ENCODE results near the gene GPR89B.
"Not testable (repeated sequence)": the region's sequence is repeated elsewhere in the genome, so short reads cannot be mapped to it uniquely, and the experiment has no call there.

The GPR89B gene

DNA sequence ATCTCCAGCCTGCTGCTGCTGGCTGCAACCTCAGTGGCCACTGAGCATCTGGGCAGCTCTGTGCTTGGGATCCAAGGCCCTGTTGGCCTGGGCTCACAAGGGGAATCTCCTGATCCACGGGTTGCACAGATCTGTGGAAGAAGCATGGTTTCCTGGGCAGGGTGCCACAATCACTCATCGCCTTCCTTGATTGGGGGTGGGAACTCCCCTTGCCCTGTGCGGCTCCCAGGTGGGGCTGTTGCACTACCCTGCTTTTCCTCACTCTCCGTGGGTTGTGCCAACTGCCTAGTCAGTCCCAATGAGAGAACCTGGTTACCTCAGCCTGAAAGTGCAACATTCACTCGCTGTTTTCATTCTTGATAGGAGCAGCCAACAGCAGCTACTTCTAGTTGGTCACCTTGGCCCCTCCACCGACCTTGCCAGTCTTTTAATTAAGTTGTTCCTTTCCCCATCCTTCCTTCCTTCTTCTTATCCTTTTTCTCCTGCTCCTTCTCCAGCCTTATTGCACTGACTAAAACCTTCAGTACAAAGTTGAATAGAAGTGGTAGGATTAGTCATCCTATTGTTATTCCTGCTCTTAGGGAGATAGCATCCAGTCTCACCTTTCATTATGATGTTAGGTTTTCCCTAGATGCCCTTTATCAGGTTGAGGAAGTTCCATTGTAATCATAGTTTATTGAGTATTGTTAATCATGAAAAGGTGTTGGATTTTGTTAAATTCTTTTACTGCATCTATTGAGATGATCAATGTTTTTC lies 50.9 kb downstream of the GPR89B start:
- H3K4me3 ChIP-seq (ENCODE audit: low read depth, low read length); DNase-seq (ENCODE audit: low read depth): not testable (repeated sequence)

DNA sequence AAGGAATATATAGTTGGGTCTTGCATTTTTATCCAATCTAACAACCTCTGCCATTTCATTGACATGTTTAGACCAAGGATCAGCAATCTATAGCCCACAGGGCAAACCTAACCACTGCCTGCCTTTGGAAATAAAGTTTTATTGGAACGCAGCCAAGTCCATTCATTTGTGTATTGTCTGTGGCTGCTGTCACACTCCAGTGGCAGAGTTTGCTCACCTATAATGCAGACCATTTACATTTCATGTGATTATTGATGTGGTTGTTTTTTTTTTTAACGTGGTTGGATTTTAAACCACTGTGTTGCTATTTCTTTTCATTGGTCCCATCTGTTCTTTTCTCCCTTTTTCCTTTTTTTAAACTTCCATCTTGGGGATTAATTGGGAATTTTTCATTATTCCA lies 57.2 kb downstream of the GPR89B start:
- not testable (repeated sequence) for H3K4me3 ChIP-seq (ENCODE audit: low read depth, low read length); DNase-seq (ENCODE audit: low read depth)

DNA sequence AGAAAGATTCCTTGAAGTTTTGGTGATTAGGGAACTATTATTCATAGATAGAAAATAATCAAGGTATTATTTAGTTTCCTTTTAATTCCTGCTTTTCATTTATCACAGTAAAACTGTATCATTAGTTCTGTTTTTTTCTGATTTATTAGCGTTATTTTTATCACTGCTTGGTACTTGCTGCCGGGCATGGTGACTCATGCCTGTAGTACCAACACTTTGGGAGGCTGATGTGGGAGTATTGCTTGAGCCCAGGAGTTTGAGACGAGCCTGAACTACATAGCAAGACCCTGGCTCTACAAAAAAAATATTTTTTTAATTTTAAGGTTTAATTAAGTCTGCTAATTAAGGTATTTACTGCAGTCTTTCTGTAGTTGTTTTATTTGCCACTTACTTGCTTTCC lies 59.7 kb downstream of the GPR89B start:
- H3K4me3 ChIP-seq (ENCODE audit: low read depth, low read length); DNase-seq (ENCODE audit: low read depth): not testable (repeated sequence)

DNA sequence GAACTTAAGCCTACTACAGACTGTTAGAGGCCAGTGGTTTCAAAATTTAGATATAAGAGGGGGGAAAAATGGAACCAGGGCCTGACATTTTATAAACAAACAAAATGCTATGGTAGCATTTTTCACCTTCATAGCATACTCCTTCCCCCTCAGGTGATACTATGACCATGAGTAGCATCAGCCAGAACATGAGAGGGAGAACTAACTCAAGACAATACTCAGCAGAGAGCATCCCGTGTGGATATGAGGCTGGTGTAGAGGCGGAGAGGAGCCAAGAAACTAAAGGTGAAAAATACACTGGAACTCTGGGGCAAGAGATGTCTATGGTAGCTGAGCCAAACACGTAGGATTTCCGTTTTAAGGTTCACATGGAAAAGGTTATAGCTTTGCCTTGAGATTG lies 64.7 kb downstream of the GPR89B start:
- not testable (repeated sequence) for DNase-seq (ENCODE audit: low read depth); H3K4me3 ChIP-seq (ENCODE audit: low read depth, low read length)

DNA sequence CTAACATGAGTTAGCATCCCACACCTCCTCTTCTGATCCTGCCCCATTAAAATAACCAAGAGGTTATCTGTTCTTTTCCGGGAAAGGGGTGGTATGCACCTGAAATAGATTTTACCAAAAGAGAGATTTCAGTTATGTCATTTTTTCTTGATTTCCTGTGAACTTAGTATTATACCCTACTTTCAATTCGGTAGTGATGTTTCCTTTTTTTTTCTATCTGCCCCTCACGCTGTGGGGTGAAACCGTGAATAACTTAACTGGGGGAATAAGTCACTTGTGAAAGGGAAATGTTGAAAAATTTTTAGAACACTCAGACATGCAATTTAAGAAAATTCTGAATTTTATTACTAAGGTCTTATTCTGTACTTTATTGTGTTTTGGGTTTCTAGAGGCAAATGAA lies 65.2 kb downstream of the GPR89B start:
- not testable (repeated sequence) for H3K4me3 ChIP-seq (ENCODE audit: low read depth, low read length); DNase-seq (ENCODE audit: low read depth)

DNA sequence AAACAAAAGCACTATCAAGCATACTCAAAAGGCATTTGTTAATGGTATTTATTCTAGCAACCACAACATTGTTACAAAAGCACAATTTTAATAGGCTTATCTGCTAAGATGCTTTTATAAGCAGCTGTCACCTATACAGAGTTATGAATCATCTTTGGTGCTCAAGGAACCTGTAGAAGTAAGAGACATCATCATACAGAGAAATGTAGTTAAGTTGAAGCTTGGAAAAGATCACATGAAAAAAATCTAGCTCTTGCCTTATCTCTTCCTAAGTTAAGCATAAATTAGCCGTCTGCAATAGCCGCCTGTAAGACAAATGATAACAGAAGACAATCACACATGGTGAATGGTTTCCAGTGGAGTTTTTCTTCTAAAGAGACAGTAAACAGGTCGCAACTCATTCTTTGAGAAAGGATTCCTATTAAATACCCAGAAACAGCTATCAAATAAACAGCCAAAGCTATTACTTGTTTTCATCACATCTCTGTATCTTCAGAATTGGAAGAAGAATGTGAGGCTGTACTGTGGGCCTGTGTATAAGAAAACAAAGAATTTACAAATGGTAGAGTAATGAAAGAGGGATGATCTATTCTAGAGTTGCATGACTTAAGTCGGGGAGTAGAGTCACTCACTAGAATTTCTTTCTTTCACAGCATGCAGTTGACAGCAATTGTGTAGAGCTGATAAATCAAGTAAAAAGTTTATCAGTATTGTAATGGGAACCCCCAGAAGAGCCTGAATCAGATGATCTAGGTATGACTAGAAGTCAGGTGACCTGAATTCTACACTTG lies 65.8 kb downstream of the GPR89B start:
- DNase-seq (ENCODE audit: low read depth); H3K4me3 ChIP-seq (ENCODE audit: low read depth, low read length): not testable (repeated sequence)

DNA sequence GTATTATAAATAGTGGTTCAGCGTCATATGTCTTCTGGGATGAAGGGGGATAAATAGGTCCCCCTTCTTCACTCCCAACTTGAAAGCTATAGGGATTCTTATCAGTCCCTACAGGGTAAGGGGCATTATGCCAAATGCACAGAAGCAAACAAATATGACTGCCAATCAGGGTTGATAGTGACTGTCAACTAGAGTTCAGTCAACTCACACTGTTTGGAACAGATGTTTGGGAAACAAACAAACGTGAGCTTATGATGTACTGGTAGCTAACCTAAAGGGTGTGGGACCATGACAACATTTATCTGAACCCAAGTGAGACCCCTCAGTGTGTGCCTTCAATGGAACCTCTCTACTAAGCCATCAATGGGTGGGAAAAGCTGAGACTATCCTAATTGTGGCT lies 67.9 kb downstream of the GPR89B start:
- H3K4me3 ChIP-seq (ENCODE audit: low read depth, low read length); DNase-seq (ENCODE audit: low read depth): not testable (repeated sequence)

DNA sequence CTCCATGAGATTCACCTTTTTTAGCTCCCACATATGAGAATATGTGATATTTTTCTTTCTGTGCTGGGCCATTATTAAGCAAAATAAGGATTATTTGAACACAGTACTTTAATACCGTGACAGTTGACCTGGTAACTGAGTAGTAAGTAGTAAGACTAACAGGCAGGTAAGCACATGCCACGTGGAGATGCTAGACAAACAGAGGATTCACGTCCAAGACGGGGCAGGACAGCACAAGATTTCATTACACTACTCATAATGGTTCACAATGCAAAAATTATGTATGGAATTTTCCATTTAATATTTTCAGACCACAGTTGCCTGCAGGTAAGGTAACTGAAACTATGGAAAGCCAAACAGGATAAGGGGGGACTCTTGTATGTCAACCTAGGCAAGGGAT lies 79.5 kb downstream of the GPR89B start:
- H3K4me3 ChIP-seq (ENCODE audit: low read depth, low read length); DNase-seq (ENCODE audit: low read depth): not testable (repeated sequence)

DNA sequence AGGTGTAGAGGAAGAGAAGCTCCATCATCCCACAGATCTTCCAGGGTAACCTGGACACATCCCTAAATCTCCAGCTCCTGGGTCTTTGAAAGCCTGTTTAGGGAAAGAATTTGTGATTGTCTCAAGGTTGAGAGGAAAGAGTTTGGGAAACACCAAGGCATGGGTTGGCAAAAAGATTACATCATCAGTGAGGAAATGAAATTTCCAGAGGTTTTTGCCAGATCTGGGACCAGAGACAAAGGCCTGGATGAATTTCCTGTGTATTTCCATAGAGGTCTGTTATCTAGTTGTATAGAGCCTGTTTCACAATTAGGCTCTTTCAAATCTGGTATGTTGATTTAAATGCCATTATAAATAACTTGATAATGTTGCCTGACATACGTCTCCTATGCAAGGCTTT lies 82.3 kb downstream of the GPR89B start:
- DNase-seq (ENCODE audit: low read depth): no peak
- H3K4me3 ChIP-seq (ENCODE audit: low read depth, low read length): no peak overlapping the region
- TF ChIP-seq, protein P1, sequence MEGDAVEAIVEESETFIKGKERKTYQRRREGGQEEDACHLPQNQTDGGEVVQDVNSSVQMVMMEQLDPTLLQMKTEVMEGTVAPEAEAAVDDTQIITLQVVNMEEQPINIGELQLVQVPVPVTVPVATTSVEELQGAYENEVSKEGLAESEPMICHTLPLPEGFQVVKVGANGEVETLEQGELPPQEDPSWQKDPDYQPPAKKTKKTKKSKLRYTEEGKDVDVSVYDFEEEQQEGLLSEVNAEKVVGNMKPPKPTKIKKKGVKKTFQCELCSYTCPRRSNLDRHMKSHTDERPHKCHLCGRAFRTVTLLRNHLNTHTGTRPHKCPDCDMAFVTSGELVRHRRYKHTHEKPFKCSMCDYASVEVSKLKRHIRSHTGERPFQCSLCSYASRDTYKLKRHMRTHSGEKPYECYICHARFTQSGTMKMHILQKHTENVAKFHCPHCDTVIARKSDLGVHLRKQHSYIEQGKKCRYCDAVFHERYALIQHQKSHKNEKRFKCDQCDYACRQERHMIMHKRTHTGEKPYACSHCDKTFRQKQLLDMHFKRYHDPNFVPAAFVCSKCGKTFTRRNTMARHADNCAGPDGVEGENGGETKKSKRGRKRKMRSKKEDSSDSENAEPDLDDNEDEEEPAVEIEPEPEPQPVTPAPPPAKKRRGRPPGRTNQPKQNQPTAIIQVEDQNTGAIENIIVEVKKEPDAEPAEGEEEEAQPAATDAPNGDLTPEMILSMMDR (conservative IDR thresholded peaks at IDR 0.05; ENCODE audit: low read depth, low read length): no peak

DNA sequence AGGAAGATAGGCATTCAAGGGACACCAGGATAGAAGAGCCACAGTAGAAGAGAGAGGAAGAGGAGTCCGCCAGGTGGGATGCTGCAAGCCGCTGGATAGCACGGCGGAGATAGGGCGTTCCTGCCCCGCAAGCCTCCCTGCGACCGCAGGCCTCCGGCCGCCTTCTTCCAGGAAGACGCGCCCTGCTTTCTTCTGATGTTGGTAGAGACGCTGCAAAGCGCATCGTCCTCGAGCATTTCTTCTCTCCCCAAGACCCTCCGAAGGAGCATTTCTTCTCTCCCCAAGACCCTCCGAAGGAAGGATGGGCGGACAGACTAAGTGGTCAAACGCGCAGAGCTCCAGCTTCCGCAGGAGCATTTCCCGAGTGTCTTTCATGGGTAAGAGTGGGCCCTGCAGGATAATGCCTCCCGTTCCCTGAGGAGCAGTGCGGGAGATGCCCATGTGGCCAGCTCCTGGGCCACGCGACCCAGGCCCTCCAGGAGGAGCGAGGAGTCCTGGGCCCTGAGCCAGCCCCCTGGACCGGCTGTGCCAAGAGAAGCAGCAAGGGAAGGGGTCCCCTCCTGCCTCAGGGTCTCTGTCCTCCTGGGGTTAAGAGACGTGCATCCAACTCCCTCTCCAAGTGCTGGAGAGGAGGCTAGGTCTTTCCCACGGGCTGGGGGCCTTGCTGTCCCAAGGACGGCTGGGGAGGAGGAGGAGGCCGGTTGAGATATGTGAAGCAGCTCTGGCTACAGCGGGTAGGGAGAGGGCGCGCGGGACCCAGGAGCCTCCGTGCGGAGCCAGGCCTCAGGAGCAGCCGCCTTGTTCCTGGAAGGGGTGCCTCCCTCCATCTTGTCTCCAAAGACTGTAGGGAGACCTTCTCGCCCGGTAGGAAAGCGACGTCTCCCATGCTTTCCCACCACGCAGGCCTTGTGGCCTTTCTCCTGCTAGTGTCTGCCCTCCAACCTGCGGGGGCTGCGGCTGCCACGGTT lies 85.2 kb downstream of the GPR89B start:
- not testable (repeated sequence) for DNase-seq (ENCODE audit: low read depth); H3K4me3 ChIP-seq (ENCODE audit: low read depth, low read length)

DNA sequence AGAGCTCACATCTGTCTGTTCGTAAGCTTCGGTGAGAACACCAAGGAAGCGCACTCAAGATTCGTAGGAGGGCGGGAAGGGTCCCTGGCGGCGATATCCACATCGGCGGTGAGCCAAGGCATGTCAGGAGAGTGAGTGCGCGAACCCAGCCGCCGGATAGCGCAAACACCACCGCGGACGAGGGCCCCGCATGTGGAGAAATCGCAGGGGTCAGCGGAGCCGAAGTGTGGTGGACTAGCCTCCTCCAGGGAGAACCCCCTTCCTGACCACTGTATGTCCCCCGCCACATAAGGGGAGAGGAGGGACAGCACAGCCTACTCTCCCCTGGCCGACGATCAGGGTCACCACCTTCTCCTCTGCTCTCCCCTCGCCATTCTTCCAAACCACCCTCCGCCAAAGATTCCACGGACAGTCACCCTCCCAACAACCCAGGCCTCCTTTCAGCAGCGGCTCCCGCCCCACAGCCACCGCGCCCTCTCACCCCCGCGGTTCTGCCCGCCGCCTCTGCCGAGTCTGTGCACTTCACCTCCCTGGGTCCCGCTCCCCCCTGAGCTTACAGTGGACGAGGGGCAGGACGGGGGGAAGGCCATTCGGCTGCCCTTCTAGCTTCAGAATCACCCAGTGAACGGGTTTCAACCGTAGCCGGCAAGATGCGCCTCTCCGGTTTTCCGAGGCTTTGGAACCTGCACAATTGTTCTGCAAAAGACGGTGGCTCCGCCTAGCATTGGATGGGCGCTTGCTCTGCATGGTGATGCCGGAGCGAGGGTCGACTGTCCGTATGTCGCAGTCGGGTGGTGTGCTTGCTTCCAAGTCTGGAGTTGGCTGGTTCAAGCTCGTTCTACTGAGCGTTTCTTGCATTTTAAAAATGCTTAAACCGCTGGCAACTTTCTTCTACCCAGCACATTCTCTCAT lies 86.3 kb downstream of the GPR89B start:
- DNase-seq (ENCODE audit: low read depth): not testable (repeated sequence)
- H3K4me3 ChIP-seq (ENCODE audit: low read depth, low read length): peak overlapping the region; percentile 30

DNA sequence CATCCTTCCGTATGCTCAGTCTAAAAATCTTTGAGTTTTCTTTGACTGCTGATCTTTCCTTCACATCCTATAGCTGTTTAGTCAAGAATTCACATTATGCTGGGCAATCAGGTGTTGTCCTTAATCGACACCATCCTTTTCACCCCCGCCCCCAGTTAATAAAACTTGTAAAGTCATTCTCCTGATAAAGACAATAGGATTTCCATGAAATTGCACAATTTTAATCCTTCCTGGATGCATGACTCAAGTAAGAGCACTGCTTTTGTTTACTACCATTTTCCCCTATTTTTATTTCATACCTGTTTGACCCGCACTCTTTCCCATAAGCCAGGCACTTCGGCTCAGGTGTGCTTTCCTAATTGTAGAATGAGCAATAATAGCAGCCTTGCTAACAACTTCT lies 96.7 kb downstream of the GPR89B start:
- not testable (repeated sequence) for DNase-seq (ENCODE audit: low read depth); H3K4me3 ChIP-seq (ENCODE audit: low read depth, low read length)

DNA sequence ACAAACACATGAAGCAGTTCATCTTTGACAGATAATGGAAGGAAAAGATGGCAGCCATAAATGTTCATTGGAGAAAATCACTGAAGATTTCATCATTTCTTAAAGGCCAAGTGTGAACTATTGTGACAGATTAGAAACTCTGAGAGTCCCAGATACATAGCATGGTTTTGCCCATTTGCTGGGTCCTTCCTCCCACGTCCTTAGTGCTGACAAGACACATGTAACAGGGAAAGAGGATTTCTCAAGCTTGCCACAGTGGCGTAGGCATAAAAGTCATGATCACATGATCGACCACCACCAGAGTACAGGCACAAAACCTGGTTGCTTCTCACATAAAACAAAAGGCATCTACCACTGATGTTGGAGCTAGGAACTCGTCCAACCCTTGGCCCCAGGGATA lies 98.8 kb downstream of the GPR89B start:
- DNase-seq (ENCODE audit: low read depth); H3K4me3 ChIP-seq (ENCODE audit: low read depth, low read length): not testable (repeated sequence)

DNA sequence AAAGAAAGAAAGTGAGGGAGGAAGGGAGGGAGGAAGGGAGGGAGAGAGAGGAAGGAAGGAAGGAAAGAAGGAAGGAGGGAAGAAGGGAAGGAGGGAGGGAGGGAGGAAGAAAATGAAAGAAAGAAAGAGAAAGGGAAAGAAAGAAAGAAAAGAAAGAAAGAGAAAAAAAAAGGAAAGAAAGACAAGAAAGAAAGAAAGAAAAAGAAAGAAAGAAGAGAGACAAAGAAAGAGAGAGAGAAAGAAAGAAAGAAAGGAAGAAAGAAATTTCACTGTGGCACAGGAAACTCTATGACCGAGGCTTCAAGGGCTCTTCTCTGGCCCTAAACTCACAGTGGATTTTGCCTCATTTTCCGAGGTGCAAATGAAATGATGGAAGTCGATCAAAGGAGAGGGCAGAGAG lies 104.0 kb downstream of the GPR89B start:
- not testable (repeated sequence) for DNase-seq (ENCODE audit: low read depth); H3K4me3 ChIP-seq (ENCODE audit: low read depth, low read length)

DNA sequence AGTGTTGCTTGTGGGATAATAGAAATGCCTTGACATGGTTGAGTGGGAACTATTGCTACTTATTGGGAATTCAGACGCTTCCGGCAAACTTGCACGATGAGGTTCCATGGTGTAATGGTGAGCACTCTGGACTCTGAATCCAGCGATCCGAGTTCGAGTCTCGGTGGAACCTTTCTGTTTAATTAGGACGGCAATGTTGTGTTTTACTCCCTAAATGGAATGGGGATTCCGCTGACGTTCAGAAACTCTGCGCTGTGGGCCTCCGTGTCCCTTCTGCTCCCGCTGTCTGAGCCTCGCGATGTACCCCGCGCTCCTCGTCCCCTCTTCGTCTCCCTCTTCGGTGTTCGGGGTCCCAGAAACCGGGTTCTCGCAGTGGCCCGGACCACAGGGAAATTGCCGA lies 104.5 kb downstream of the GPR89B start:
- not testable (repeated sequence) for H3K4me3 ChIP-seq (ENCODE audit: low read depth, low read length); DNase-seq (ENCODE audit: low read depth)

DNA sequence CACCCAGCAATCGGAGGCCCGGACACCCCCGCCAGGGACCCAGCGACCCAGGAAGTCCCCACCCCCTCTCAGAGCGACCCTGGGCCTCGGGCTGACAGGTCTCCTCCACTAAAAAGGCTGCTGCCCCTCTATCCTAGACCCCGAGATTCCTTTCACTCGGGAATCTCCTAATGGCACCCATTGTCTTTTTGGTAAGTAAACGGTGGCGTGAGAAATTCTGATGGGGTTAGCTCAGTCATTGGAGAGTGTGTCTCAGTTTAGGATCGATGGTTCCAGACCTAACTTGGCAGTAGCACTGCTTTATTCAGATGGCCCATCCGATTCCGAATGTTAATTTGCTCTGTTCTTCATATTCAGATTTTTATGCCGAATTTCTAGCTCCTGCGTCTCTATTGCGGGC lies 104.9 kb downstream of the GPR89B start:
- not testable (repeated sequence) for DNase-seq (ENCODE audit: low read depth)
- H3K4me3 ChIP-seq (ENCODE audit: low read depth, low read length): peak overlapping the region; percentile 37
